GM12878 (cell line): ENCODE measurements around the gene SLC41A1. TPM values are rescaled to one million over a fixed set of nuclear protein-coding genes. Genes with fewer than 3 reads are reported as not detected.

Source experiments
- ATAC-seq: fragments of 200-7000 bp; cut with Tn5 transposase; 3 replicates; pipeline ENCODE4 v1.9.1; 2020; ENCODE audit warnings: mild to moderate bottlenecking, moderate library complexity
- BruUV-seq: library from RNA; stranded (reverse); fragments of 400-500 nt; replicated peaks from 2 replicates; lab custom pipeline; 2021; lab: Mats Ljungman, UMichigan
- CTCF ChIA-PET: fragments of 300-600 bp; sonication (Branson Sonifier 250); formaldehyde crosslinking; extraction: SDS; loops from one replicate; lab custom pipeline; 2021; ENCODE audit warnings: inconsistent platforms; lab: Yijun Ruan, JAX
- POLR2A ChIA-PET: fragments of 350-600 bp; formaldehyde crosslinking; extraction: SDS; loops from one replicate; lab custom pipeline; 2021; ENCODE audit warnings: inconsistent platforms; lab: Charles Lee
- RAD21 ChIA-PET: fragments of 300-600 bp; sonication (Branson Sonifier 250); formaldehyde crosslinking; loops from one replicate; lab custom pipeline; 2023; ENCODE audit warnings: antibody characterized with exemption; ENCODE audit not compliant: unreplicated experiment; lab: Charles Lee
- SMC1A ChIA-PET: fragments of 300-600 bp; sonication (Branson Sonifier 250); formaldehyde crosslinking; loops from one replicate; lab custom pipeline; 2023; ENCODE audit not compliant: unreplicated experiment, uncharacterized antibody; lab: Charles Lee
- DNase-seq: peaks from one replicate; pipeline ENCODE4 v3.0.0-alpha.2; 2011; ENCODE audit warnings: low read depth, low spot score
- FAIRE-seq: peaks from 3 replicates; lab custom pipeline; 2011; peaks lifted over from hg19 to GRCh38; lab: Jason Lieb, UNC
- H2AFZ ChIP-seq: 2 replicates; pipeline ENCODE4 v1.6.0; 2011; ENCODE audit warnings: low read depth, low read length, control low read depth; ENCODE audit not compliant: control insufficient read depth
- H3K27ac ChIP-seq: 2 replicates; pipeline ENCODE4 v1.5.1; 2011; ENCODE audit warnings: control low read depth; ENCODE audit not compliant: control insufficient read depth, insufficient read depth
- H3K27me3 ChIP-seq, 2 experiments: replicated peaks in 1 of 2; 2 replicates each; pipeline versions ENCODE4 v1.6.0 to v1.6.1; 2011; ENCODE audit warnings: low read length in 1 of 2; ENCODE audit not compliant: control insufficient read depth in 2 of 2, insufficient read depth in 2 of 2
- H3K36me3 ChIP-seq, 2 experiments: 2 replicates each; pipeline ENCODE4 v1.5.1; 2011; ENCODE audit warnings: low read length in 1 of 2; ENCODE audit not compliant: control insufficient read depth in 2 of 2, insufficient read depth in 2 of 2
- H3K4me1 ChIP-seq: 2 replicates; pipeline ENCODE4 v1.6.1; 2011; ENCODE audit warnings: mild to moderate bottlenecking, low read length, moderate library complexity, mixed read lengths; ENCODE audit not compliant: control insufficient read depth, insufficient read depth
- H3K4me2 ChIP-seq: 2 replicates; pipeline ENCODE4 v1.6.0; 2011; ENCODE audit warnings: control low read depth; ENCODE audit not compliant: control insufficient read depth, insufficient read depth
- H3K4me3 ChIP-seq: fragments of 200-600 bp; sonication (generic); 2 replicates; pipeline ENCODE4 v1.5.1; 2016
- H3K79me2 ChIP-seq: 2 replicates; pipeline ENCODE4 v1.6.0; 2011; ENCODE audit warnings: low read length; ENCODE audit not compliant: control insufficient read depth, insufficient read depth
- H3K9ac ChIP-seq: 2 replicates; pipeline ENCODE4 v1.8.0; 2011; ENCODE audit warnings: low read length, control low read depth, mixed read lengths; ENCODE audit not compliant: control insufficient read depth, insufficient read depth
- H3K9me3 ChIP-seq: replicated peaks from 3 replicates; pipeline ENCODE4 v1.5.1; 2011; ENCODE audit warnings: mild to moderate bottlenecking, low read length; ENCODE audit not compliant: control insufficient read depth, insufficient read depth
- H4K20me1 ChIP-seq: 2 replicates; pipeline ENCODE4 v1.6.0; 2011; ENCODE audit not compliant: control insufficient read depth, insufficient read depth
- ATF2 ChIP-seq: IDR thresholded peaks from 2 replicates; pipeline ENCODE4 v1.6.1; 2012; ENCODE audit warnings: low read length, inconsistent platforms
- ATF7 ChIP-seq: fragments of 450-650 bp; IDR thresholded peaks from 2 replicates; pipeline ENCODE4 v1.6.1; 2016; ENCODE audit warnings: low read depth, mild to moderate bottlenecking
- FOXK2 ChIP-seq: fragments of 450-650 bp; IDR thresholded peaks from 2 replicates; pipeline ENCODE4 v1.6.1; 2017; ENCODE audit warnings: mild to moderate bottlenecking, moderate library complexity
- HDGF ChIP-seq: fragments of 450-650 bp; IDR thresholded peaks from 2 replicates; pipeline ENCODE4 v1.6.1; 2016; ENCODE audit warnings: antibody characterized with exemption
- IKZF1 ChIP-seq: fragments of 450-650 bp; conservative IDR thresholded peaks from 2 replicates; pipeline ENCODE4 v1.6.1; 2017; ENCODE audit warnings: antibody characterized with exemption, mild to moderate bottlenecking
- IRF4 ChIP-seq: IDR thresholded peaks from 2 replicates; pipeline ENCODE4 v1.6.1; 2011; ENCODE audit warnings: low read depth, low read length
- JUND ChIP-seq: IDR thresholded peaks from 2 replicates; pipeline ENCODE4 v1.6.1; 2012; ENCODE audit warnings: low read depth, mild to moderate bottlenecking, low read length, improper control_type of control experiment, moderate library complexity
- RB1 ChIP-seq: fragments of 450-650 bp; formaldehyde crosslinking; IDR thresholded peaks from 2 replicates; pipeline ENCODE4 v1.6.1; 2017; ENCODE audit warnings: mild to moderate bottlenecking, borderline replicate concordance
- SMC3 ChIP-seq: IDR thresholded peaks from 2 replicates; pipeline ENCODE4 v1.6.1; 2011; ENCODE audit warnings: low read length, improper control_type of control experiment, borderline replicate concordance
- SUPT20H ChIP-seq: IDR thresholded peaks from 2 replicates; pipeline ENCODE4 v1.6.1; 2011; ENCODE audit warnings: low read depth, mild to moderate bottlenecking, low read length, moderate library complexity, borderline replicate concordance; ENCODE audit not compliant: control insufficient read depth
- ZNF622 ChIP-seq: fragments of 450-650 bp; IDR thresholded peaks from 2 replicates; pipeline ENCODE4 v1.6.1; 2017; ENCODE audit warnings: mild to moderate bottlenecking, inconsistent platforms
- WGBS: methylation state at CpG from one replicate; pipeline ENCODE4 v1.1.6; 2016; ENCODE audit warnings: low lambda C conversion rate; ENCODE audit not compliant: insufficient replicate concordance, insufficient coverage; ENCODE audit errors: missing lambda C conversion rate; 5-methylcytosine and 5-hydroxymethylcytosine counted together
- in situ Hi-C: fragments of 300-500 bp; cut with MboI; formaldehyde crosslinking; loops from 9 replicates; pipeline ENCODE4 v1.14.3; 2018; ENCODE audit warnings: mixed read lengths
- intact Hi-C: fragments of 100-400 bp; cut with micrococcal nuclease; formaldehyde crosslinking; loops from one replicate; pipeline ENCODE4 v1.14.2; 2022; ENCODE audit not compliant: unreplicated experiment
- polyA plus RNA-seq, 11 experiments: library from polyadenylated mRNA; depleted of rRNA in 4 of 11; unstranded in 6 of 11; stranded (reverse) in 5 of 11; fragments of >200 nt; fragmentation: Nextera tagmentation in 4 of 11; fragmentation: Illumina TruSeq in 1 of 11; extraction: Ambion mirVana in 4 of 11; extraction: Trizol in 1 of 11; gene quantifications; 1 replicate in 1 of 11; 2 replicates in 10 of 11; pipeline versions ENCODE4 v1.2.1 to v1.2.3, GENCODE V29; 2011 to 2016; ENCODE audit warnings: inconsistent platforms in 2 of 11, missing spikeins in 2 of 11, low read depth in 1 of 11
- total RNA-seq, 4 experiments: library from RNA; depleted of rRNA in 3 of 4; stranded (reverse); fragments of >200 nt in 3 of 4; fragmentation: Illumina TruSeq in 1 of 4; extraction: Trizol in 1 of 4; gene quantifications; 2 replicates each; pipeline versions ENCODE4 v1.2.1 to v1.2.3, GENCODE V29; 2013 to 2021

SLC41A1 gene
- total and polyA plus RNA-seq, 10 of the 15 experiments (the other 5 are each of a cell fraction or from before 2014, with no cell fraction given) = 0.13 to 11.3 (median 0.42) TPM

- 0 out of 2 replicates have a peak, but pooled peaks have one; percentile 53 for TF ChIP-seq ATF2
- TF ChIP-seq IRF4 = 0 out of 2 replicates have a peak, but pooled peaks have one; percentile 31
- TF ChIP-seq ZNF622 = no peak
- TF ChIP-seq, all 136 proteins: peak for 9
These were observed 49.0 kb downstream of the SLC41A1 start (continued) for GRCh38 chr1:205763980-205764379.

- 65% methylated on average over 3 of the region's 3 CpGs for WGBS
- no peak for DNase-seq
- no TSS peak for BruUV-seq
These were observed 52.4 kb downstream of the SLC41A1 start for GRCh38 chr1:205760606-205761005.

More at GRCh38 chr1:205760606-205761005, 52.4 kb downstream of the SLC41A1 start:
- Histone ChIP-seq H3K9me3 (no peaks in the 10 kb centered on the region; the same call in 2 of the 3 replicates), H3K27me3 (no peaks in the 10 kb centered on the region; a peak in 1 of 4 replicates), H3K4me2 (no peak overlapping the region), H2AFZ (no peak overlapping the region), H3K79me2 (no peaks in the 10 kb centered on the region), H3K9ac (no peak overlapping the region), H4K20me1 (no peaks in the 10 kb centered on the region), H3K4me3 (no peak overlapping the region), H3K27ac (no peak overlapping the region), H3K36me3 (no peaks in the 10 kb centered on the region), H3K4me1 (peaks cover 4% of the 10 kb centered on the region; the same call in 1 of the 2 replicates)
- CTCF ChIA-PET = interaction anchor here (0.9 kb wide), 1 partner anchor 102 kb away, joined by 3 read pairs; no protein-coding TSS in a partner anchor
- FAIRE-seq (no peak), ATAC-seq (no peak)
- RAD21 ChIA-PET = no interaction called here
- intact Hi-C loops = no loop called here
- no peak for TF ChIP-seq ATF7
- TF ChIP-seq FOXK2 = no peak
- TF ChIP-seq SMC3 = no peak
- TF ChIP-seq SUPT20H = no peak
- TF ChIP-seq JUND = no peak
- TF ChIP-seq IKZF1 = no peak
- TF ChIP-seq HDGF = no peak
- TF ChIP-seq RB1 = no peak
- TF ChIP-seq ATF2 = no peak
- in situ Hi-C loops = no loop called here
- POLR2A ChIA-PET = interaction anchor here (1.1 to 1.6 kb wide), 3 partner anchors 9 to 90 kb away, joined by 3 to 4 read pairs (median 3); no protein-coding TSS in a partner anchor
- SMC1A ChIA-PET = no interaction called here
